RKO (cell line): ENCODE measurements around the gene PACSIN2.
"Not testable (repeated sequence)": the region's sequence is repeated elsewhere in the genome, so short reads cannot be mapped to it uniquely, and the experiment has no call there.

Source experiments
- DNase-seq: peaks from one replicate; pipeline ENCODE4 v3.0.0-alpha.2; 2016; ENCODE audit warnings: low spot score

The PACSIN2 gene

GRCh38 chr22:42945736-42946135 is 69.2 kb downstream of the PACSIN2 start:
- DNase-seq: no peak

- DNase-seq: no peak
Observed at GRCh38 chr22:42945027-42945426, 69.9 kb downstream of the PACSIN2 start.

- no peak for DNase-seq
Observed at GRCh38 chr22:42944409-42944808, 70.5 kb downstream of the PACSIN2 start.

GRCh38 chr22:42943981-42944380 is 71.0 kb downstream of the PACSIN2 start:
- no peak for DNase-seq

- no peak for DNase-seq
Observed at GRCh38 chr22:42942351-42942750, 72.6 kb downstream of the PACSIN2 start.

- peak; percentile 26 for DNase-seq
Observed at GRCh38 chr22:42939941-42940653, 74.9 kb downstream of the PACSIN2 start.

GRCh38 chr22:42939451-42939881 is 75.5 kb downstream of the PACSIN2 start:
- DNase-seq: no peak

- DNase-seq: no peak
Observed at GRCh38 chr22:42938976-42939375, 76.0 kb downstream of the PACSIN2 start.

- DNase-seq: no peak
Observed at GRCh38 chr22:42938449-42938848, 76.5 kb downstream of the PACSIN2 start.

- peak; percentile 23 for DNase-seq
Observed at GRCh38 chr22:42937164-42937843, 77.6 kb downstream of the PACSIN2 start.

GRCh38 chr22:42936680-42937079 is 78.3 kb downstream of the PACSIN2 start:
- DNase-seq: not testable (repeated sequence)

- no peak for DNase-seq
Observed at GRCh38 chr22:42934338-42934737, 80.6 kb downstream of the PACSIN2 start.

GRCh38 chr22:42933485-42934091 is 81.4 kb downstream of the PACSIN2 start:
- DNase-seq: peak; percentile 31

GRCh38 chr22:42932857-42933484 is 82.0 kb downstream of the PACSIN2 start:
- no peak for DNase-seq

- DNase-seq: no peak
Observed at GRCh38 chr22:42932197-42932519, 82.8 kb downstream of the PACSIN2 start.

- DNase-seq: no peak
Observed at GRCh38 chr22:42931421-42932196, 83.3 kb downstream of the PACSIN2 start.

- peak; percentile 44 for DNase-seq
Observed at GRCh38 chr22:42930810-42931420, 84.0 kb downstream of the PACSIN2 start.

GRCh38 chr22:42929838-42930155 is 85.2 kb downstream of the PACSIN2 start:
- no peak for DNase-seq

GRCh38 chr22:42928969-42929837 is 85.7 kb downstream of the PACSIN2 start:
- no peak for DNase-seq

- DNase-seq: no peak
Observed at GRCh38 chr22:42927966-42928365, 87.0 kb downstream of the PACSIN2 start.

GRCh38 chr22:42926768-42927167 is 88.2 kb downstream of the PACSIN2 start:
- DNase-seq: no peak
